GM19023 (cell line): ENCODE measurements around the gene ERCC6L.
"Not testable (repeated sequence)": the region's sequence is repeated elsewhere in the genome, so short reads cannot be mapped to it uniquely, and the experiment has no call there.

Experiments
- ATAC-seq: cut with Tn5 transposase; IDR thresholded peaks from one replicate; pipeline ENCODE4 v1.9.1; 2021; ENCODE audit warnings: mild to moderate bottlenecking, moderate library complexity; ENCODE audit not compliant: unreplicated experiment

The ERCC6L gene

DNA sequence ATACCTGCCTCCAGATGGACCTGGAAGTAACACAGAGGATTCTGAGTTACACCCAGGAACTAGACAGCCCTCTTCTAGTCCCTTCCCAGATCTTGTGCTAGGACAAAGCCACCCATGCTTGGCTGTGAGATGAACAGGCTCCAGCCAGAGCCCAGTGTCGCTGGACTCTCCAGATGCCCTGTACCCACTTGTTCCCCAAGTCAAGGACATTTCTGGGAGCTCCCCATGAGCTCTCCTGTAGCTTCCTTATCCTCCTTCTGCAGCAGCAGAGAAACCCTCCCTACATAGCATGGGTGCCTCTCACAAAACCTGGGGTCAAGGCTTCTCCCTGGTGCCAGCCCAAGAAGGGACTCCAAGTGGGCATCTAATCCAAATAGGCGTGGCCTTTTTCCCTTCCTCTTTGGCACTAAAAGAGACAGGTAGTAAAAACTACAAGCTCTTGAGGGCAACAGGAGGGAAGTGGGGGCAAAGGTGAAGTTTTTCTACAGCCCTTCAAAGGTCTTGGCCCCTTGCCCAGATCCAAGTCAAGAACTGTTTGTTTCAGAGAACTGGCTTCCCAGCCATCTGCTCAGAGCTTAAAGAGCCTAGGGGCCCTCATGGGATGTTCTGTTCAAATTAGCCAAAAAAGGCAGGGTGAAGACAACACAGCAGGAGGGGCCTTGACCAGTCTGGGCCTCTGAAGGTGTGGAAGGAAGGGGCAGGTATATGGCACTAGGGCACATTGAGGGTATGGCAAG lies 8.5 kb upstream of the ERCC6L start:
- ATAC-seq: no peak

DNA sequence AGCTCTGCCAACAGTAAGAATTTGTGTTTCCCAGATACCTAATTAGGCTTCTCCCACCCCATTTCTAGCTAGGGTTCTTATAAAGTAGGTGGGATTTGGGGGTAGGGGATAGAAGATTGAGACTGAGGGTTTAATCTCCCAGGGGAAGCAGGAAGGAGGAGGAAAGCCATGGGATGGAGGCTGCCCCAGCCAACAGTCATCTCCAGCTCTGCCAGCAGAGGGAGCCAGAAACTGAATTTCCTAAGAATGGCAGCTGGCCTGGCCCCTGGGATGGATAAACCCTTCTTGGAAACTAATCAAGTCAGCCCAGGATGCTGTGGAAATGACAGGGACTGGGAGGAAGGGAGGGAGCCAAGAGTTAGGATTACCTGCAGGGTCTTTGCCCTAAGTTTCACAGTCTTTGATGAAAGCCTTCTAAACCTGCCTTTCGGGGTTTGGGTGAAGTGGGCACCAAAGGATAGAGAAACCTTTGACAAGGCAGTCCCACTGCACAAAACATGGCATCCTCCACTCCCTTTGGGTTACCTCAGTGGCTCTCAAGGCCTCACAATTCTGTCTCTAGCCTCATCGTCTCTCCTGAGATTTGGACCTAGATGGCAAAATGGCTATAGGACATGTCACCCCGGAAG lies 6.7 kb upstream of the ERCC6L start:
- ATAC-seq: peak; percentile 70

DNA sequence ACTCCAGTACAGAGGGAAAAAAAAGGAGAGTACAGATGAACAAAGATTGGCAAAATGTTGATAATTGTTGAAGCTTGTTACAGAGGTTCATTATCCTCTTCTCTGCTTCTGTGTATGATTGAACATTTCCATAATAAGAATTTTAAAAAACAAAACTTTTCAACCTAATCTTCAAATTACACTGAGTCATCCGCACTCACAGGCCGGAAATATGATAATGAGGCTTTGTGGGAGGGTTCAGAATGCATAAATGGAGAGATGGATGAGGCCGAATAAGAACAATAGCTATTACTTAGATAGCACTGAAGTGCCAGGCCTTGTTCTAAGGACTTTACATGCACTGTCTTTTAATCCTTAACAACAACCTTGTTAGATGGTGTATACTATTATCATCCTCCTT lies 4.6 kb upstream of the ERCC6L start:
- ATAC-seq: no peak

DNA sequence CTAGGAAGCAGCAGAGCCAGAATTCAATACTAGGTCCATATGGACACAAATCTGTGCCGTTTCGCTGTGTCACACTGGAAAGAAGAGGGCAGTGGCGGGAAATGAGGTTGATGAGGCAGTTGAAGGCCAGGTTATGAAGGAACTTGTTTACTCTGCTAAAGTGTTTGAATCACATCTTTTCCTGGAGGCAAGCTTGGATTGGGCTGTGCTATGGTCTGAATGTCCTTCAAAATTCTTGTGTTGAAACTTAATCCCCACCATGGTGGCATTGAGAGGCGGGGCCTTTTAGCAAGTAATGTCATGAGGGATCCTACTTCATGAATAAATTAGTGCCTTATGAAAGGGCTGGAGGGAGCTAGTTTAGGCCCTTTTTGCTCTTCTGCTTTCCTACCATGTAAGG lies 2.1 kb upstream of the ERCC6L start:
- no peak for ATAC-seq

DNA sequence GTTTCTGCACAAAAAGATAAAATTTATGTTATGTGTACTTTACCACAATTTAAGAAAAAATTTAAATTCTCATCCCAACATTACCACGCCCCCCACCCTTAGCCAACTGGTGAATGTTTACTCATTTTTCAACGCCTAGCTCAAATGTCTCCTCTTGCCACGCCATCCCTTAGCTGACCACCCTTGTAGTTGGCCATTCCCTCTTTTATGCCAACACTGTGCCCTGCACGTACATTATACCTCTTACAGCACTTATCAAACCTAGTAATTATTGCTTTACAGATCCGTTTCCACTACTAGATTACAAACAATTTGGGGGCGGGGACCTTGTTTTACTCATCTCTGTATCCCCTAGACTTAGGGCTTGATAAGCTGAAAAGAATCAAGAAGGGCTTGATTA lies 644 bp downstream of the ERCC6L start:
- ATAC-seq: no peak

DNA sequence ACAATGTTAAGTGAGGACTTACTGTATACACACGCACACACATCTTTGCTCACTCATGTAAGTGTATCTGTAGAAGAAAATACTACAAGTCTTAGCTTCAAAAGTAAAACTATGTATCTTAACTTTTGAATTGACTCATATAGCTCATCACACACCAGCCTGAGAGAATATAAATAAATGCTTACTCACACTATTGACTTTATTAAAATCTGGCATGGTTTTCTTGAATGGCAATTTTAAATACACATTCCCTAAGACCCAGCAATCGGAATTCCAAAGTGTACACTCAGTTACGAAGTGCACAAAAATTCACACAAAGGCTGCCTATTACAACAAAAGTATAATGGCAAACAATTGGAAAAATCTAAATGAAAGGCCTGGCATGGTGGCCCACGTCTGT lies 2.0 kb downstream of the ERCC6L start:
- no peak for ATAC-seq

DNA sequence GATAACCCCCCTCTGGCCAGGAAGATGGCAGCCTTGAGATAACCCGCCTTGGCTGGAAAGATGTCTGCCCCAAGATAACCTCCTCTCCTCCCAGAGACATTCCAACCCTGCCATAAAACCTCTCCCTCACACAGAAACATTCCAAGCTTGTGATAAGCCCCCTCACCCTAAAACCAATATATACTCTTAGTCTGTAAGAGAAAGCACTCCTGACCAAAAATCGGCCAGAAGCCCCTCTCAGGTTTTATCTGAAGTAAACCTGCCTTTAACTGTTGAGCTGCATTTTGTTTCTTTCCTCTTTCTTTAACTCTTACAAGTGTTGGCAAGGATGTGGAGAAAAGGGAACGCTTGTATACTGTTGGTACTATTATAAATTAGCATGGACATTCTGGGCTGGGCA lies 8.5 kb downstream of the ERCC6L start:
- ATAC-seq: no peak

DNA sequence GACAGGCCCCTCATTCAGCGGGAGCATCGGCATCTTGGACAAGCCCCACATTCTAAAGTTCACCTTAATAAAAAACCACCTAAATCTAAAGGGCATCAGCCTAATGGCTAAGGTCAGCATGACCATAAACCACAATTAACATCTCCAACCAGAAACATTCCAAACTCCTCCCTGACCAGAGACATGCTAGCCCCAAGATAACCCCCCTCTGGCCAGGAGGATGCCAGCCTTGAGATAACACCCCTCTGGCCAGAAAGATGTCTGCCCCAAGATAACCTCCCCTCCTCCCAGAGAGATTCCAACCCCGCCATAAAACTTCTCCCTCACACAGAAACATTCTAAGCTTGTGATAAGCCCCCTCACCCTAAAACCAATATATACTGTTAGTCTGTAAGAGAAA lies 18.5 kb downstream of the ERCC6L start:
- not testable (repeated sequence) for ATAC-seq

DNA sequence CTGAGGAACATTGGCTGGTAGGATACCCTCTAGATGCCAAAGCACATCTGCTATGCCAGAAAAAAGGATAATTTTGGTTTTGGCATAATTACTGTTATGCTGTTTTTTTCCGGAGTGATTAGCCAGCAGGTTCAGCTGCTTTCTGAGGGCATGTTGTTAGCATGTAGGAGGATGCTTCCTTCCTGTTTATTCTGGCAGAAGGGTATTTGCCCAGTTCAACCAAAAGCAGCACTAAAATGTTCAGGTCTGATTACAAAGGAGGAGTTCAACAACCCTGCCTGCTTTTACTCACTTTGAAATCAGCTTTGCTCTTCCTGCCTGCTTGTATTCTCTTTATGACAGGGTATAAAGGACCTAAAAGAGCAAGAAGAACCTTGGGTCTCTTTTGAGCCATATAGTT lies 21.9 kb downstream of the ERCC6L start:
- ATAC-seq: no peak

DNA sequence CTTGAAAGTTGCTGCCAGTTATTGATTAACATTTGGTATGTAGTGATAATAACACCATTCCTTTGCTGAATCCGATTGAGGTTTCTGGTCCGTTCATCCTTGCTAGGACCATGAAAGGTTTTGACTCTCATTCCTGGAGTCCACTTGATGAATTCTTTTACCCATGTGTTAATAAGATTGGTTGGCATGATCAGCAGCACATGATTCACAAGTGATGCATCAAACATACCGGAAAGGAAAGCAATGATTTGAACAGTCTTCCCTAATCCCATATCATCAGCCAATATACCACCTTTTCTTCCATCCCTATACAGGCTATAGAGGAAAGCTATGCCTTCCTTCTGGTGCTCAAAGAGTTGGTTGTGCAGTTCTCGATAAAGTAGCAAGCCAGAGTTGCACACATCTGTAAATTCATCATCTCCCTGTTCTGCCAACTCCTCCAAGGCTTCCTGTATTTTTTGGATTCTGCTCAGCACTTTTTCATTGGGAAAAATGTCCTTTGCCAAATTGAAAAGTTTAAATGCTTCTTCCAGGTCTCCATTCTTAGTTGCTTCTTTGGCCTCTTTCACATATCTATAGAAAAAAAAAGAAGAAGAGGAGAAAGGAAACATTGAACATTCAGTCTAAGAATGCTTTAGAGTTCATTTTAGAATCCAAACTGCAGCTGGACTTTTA lies 30.6 kb downstream of the ERCC6L start:
- no peak for ATAC-seq

DNA sequence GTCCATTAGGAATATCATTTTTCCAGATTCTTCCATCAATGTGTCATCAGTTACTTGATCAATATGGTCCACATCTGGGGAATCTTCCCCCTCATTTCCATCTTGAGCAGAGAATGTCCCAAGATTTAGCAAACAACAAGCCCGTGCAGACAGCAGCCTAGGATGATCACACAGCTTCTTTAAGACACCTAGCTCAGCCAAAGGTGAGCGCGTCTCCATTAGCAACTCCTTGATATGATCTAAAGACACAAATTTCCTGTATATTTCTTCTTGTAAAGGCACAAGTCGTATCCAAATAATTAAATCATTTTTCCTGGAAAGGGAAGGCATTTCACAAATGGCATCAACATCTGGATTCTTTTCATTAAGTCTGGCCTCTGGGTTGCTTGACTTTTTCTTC lies 31.5 kb downstream of the ERCC6L start:
- ATAC-seq: no peak

DNA sequence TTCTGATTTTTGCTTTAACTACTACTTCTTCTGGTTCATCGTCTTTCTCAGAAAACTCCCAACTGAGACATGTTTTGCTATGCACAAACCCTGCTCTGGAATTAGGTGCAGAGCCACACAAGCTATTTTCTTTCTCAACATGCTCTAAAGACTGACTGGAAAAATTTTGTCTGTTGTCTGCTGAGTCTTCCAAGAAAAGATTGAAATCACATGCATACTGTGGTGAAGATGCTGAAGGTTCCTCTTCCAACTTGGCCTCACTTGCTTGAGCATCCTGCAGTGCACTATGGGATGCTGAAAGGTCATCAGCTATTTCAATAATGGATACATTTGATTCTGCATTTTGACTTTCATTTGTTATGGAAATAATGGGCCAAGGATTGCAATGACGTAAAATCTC lies 33.1 kb downstream of the ERCC6L start:
- no peak for ATAC-seq

DNA sequence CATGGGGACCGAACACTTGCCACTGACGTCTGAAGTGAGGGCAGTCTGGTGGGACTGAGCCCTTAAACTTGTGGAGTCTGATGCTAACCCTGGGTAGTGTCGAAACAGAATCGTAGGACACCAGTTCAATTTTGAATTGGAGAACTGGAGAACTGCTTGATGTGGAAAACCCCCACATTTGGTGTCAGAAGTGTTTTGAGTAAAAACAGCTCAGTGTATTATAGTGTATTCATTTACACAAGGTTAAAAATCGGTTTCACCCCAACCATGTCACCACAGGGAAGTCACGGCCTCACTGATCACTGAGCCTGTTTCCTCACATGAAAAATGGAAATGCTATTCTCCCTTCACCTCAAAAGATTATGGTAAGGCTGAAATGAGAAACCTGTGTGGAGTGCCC lies 35.4 kb downstream of the ERCC6L start:
- peak; percentile 78 for ATAC-seq

DNA sequence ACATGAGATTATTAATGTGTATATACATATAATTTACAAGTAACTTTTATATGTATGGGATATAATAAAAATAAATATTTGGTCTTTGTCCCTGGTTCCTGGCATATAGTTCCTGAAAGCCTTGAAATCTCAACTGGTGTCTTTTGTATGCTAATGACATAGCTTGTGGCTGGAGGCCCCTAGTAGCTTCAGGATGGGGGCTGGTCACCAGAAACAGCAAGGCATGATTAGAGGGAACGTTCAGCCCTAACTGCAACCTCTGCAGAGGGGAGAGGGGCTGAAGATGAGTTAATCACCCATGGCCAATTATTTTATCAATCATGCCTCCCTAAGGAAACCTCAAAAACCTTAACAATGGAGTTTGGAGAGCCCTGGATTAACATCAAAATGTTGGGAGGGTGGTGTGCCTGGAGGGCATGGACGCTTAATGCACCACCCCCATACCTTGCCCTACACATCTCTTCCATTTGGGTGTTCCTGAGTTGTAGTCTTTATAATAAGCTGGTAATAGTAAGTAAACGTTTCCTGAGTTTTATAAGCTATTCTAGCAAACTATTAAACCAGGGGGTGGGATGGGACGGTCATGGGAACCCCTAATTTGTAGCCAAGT lies 35.9 kb downstream of the ERCC6L start:
- no peak for ATAC-seq

DNA sequence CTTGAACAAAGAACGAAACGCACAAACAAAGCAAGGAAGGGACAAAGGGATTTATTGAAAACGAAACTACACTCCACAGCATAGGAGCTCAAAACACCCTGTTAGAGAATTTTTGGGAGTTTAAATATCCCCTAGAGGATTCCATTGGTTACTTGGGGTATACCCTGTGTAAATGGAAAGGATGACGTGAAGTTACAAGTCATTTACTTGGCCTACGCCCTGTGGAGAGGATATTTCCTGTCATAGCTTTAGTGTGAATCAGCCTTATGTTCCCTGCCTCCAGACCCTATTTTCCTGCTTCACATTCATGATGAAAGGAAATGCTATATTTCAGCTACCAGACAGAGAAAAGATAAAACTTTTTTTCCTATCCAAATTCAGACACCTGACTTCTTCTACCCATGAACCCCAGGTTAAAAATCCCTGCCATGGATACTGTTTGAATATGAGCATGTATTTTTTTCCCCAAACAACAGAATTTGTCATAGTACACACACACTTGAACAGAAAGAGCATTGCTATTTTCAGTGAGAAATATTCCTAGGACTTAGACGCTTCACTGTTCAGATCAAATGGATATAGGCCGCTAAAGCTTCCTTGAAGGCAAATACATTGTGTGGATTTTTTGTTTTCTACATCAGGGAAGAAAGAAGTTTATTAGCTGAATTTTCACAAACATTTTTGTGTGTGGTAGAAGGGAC lies 36.8 kb downstream of the ERCC6L start:
- ATAC-seq: no peak

DNA sequence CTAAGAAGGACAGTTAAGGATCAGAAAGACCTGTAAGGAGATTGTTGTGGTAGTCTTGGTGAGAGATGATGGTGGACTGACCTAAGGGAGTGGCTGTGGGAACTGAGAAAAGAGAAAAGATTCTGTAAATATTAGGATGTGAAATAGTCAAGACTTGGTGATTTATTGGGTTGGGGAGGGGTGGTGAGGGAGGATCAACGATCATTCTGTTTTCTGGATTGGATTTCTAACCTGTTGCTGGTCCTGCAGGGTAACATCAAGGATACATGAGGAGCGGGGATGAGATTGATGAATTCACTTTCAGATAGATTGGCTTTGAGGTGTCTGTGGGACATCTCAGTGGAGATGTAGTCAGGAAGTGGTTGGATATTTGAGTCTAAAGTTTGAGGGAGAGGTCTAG lies 55.9 kb downstream of the ERCC6L start:
- ATAC-seq: no peak

DNA sequence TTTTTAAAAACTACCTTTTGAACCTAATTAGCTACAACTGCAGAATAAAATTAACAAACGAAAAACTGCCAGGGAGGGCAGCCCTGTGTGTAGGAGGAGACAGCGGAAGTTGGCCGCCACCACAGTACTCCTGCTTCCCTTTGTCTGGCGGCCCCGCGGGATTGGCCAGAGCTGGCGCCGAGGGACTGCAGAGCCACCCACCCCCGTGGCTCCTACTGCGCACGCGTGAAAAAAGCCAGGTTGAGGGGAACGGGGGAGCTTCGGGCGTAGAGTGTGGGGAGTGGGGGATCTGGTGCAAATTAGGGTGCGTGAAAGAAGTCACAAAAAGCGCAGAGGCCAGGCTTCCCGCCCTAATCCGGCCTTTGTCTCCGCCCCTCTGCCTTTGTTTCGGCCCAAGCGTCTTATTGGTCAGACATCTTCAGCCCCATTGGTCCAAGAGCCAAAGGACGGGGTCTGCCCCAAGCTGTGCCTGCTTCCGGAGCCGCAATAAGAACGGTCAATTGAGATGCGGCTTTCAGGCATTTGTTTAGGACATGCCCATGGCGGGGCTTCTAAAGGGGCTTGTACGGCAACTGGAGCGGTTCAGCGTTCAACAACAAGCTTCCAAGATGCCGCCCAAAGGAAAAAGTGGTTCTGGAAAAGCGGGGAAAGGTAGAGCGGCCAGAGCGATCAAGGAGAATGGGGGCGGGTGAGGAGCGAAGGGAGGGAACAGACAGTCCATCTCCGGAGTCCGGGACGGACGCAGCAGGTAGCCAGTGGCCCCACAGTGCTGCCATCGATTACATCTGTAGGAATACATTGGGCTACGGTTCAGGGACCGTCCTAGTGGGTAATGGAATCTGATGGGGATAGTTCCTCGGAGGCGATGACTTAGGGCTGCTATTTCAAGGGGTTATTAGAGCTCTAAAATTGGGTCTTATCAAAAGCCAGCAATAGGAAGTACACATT lies 57.4 kb downstream of the ERCC6L start, which contains the start of gene PIN4:
TSS of gene PIN4 (plus strand) at position 580 of the 948 bp plus-strand sequence. CDS start at position 609, 29 bp downstream.
- peak; percentile 97 for ATAC-seq

DNA sequence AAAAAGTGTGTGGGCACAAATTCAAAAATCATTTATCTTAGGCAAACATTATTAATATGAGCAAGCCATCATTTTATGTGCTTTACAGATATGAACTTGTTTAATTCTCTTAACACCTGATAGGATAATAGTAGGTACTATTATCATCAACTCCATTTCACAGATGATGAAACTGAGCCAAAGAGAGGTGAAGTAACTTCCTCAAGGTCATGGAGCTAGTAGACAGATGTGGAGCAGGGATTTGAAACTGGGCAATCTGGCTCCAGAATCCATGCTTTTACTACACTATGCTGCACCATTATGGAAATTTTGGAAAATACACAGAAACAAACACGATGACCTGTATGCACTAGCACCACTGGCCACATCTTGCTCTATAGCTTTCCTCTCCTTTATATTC lies 58.3 kb downstream of the ERCC6L start:
- ATAC-seq: no peak

DNA sequence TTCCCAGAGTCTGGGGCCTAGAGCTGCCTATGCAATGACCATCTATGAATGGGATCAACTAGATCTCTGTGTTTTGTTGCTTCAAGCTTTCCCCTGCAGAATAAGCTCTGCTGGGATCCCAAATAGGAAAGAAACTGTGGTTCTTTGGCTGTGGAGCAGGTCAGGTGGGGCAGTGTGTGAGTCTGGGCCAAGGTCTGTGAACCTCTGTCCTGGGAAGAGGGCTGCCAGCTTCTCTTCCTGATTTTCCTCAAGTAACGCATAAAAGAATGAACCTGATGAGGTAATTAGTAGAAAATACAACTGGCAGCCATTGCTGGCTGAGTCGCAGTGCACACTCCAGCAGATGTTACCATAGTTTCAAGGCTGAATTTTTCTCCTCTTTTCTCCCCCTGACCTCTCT lies 61.8 kb downstream of the ERCC6L start:
- ATAC-seq: no peak

DNA sequence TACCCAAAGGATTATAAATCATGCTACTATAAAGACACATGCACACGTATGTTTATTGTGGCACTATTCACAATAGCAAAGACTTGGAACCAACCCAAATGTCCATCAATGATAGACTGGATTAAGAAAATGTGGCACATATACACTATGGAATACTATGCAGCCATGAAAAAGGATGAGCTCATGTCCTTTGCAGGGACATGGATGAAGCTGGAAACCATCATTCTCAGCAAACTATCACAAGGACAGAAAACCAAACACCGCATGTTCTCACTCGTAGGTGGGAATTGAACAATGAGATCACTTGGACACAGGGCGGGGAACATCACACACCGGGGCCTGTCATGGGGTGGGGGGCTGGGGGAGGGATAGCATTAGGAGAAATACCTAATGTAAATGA lies 62.5 kb downstream of the ERCC6L start:
- not testable (repeated sequence) for ATAC-seq
